Stimulated activated CD4-positive, alpha-beta T cell treated with anti-CD3 and anti-CD28 coated beads, Interleukin-1b, Interleukin-23, amount 100 ng/mL, for 48 hours (primary cell): ENCODE data around the gene INPP5D.
A peak's percentile ranks its signal among the peaks of the same experiment; 100 is the strongest.

Experiments used
- DNase-seq: peaks from one replicate; pipeline ENCODE4 v3.0.0-alpha.2; 2020

INPP5D gene

GRCh38 chr2:233219848-233220247 lies 159.7 kb downstream of the INPP5D start:
- DNase-seq: no peak

- no peak for DNase-seq
Observed at GRCh38 chr2:233221378-233222063, 161.4 kb downstream of the INPP5D start.

- DNase-seq: no peak
Observed at GRCh38 chr2:233223059-233223894, 163.1 kb downstream of the INPP5D start.

GRCh38 chr2:233225230-233226068 lies 165.3 kb downstream of the INPP5D start:
- DNase-seq: no peak

GRCh38 chr2:233226511-233227031 lies 166.4 kb downstream of the INPP5D start:
- DNase-seq: no peak

GRCh38 chr2:233227346-233227978 lies 167.3 kb downstream of the INPP5D start:
- DNase-seq: no peak

GRCh38 chr2:233228376-233228775 lies 168.2 kb downstream of the INPP5D start:
- DNase-seq: no peak

- DNase-seq: no peak
Observed at GRCh38 chr2:233233618-233234230, 173.6 kb downstream of the INPP5D start.

GRCh38 chr2:233234264-233234663 lies 174.1 kb downstream of the INPP5D start:
- DNase-seq: peak; percentile 24

GRCh38 chr2:233234996-233235395 lies 174.9 kb downstream of the INPP5D start:
- DNase-seq: no peak

- no peak for DNase-seq
Observed at GRCh38 chr2:233235977-233236376, 175.8 kb downstream of the INPP5D start.

- no peak for DNase-seq
Observed at GRCh38 chr2:233236820-233237589, 176.9 kb downstream of the INPP5D start.

GRCh38 chr2:233240897-233241296 lies 180.8 kb downstream of the INPP5D start:
- no peak for DNase-seq

GRCh38 chr2:233241803-233242202 lies 181.7 kb downstream of the INPP5D start:
- no peak for DNase-seq

GRCh38 chr2:233242231-233242927 lies 182.2 kb downstream of the INPP5D start:
- no peak for DNase-seq

- no peak for DNase-seq
Observed at GRCh38 chr2:233243348-233243747, 183.2 kb downstream of the INPP5D start.

GRCh38 chr2:233244818-233245217 lies 184.7 kb downstream of the INPP5D start:
- DNase-seq: no peak

- DNase-seq: no peak
Observed at GRCh38 chr2:233245406-233245805, 185.3 kb downstream of the INPP5D start.

GRCh38 chr2:233247116-233247515 lies 187.0 kb downstream of the INPP5D start:
- no peak for DNase-seq

- DNase-seq: peak; percentile 84
Observed at GRCh38 chr2:233247744-233248143, 187.6 kb downstream of the INPP5D start.

GRCh38 chr2:233248999-233249398 lies 188.9 kb downstream of the INPP5D start:
- DNase-seq: no peak
